PFSK-1 (cell line): ENCODE measurements around the gene ACOXL.

Experiments
- POLR2AphosphoS5 ChIP-seq: IDR thresholded peaks from 2 replicates; pipeline ENCODE4 v1.6.1; 2012; ENCODE audit warnings: low read depth, mild to moderate bottlenecking, control low read depth, low read length, moderate library complexity
- SIN3A ChIP-seq: IDR thresholded peaks from 2 replicates; pipeline ENCODE4 v1.6.1; 2012; ENCODE audit warnings: mild to moderate bottlenecking, low read length, moderate library complexity, borderline replicate concordance; ENCODE audit not compliant: insufficient read depth
- TAF1 ChIP-seq: IDR thresholded peaks from 2 replicates; pipeline ENCODE4 v1.6.1; 2012; ENCODE audit warnings: low read length, control low read depth, borderline replicate concordance; ENCODE audit not compliant: insufficient read depth
- TF ChIP-seq, protein P1 (sequence below), 2 experiments: IDR thresholded peaks; 2 replicates each; pipeline versions ENCODE4 v1.6.1 to v1.8.0; 2011 to 2012; ENCODE audit warnings: low read depth in 2 of 2, low read length in 2 of 2, control low read depth in 1 of 2, inconsistent platforms in 1 of 2, mild to moderate bottlenecking in 1 of 2, moderate library complexity in 1 of 2; ENCODE audit not compliant: insufficient read depth in 1 of 2

DNA sequence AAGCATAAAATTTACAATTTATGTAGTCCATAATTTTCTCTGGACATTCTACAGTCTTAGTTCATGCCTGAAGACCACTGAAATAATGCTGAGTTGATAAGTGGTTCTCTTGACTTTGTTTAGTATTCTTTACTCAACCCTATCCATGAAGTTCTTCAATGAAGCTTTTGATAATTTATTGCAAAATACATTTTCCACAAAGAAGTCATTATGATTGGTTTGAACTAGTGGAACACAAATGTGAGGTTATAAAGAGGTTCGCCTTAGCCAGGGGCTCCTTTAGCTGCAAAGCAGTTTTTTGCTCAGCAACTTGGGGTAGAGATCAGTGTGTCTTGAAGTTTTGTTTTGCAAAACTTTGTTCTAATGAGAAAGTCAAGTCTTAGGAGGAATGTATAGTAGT is 394.2 kb downstream of the ACOXL start:
- TF ChIP-seq, protein P1, sequence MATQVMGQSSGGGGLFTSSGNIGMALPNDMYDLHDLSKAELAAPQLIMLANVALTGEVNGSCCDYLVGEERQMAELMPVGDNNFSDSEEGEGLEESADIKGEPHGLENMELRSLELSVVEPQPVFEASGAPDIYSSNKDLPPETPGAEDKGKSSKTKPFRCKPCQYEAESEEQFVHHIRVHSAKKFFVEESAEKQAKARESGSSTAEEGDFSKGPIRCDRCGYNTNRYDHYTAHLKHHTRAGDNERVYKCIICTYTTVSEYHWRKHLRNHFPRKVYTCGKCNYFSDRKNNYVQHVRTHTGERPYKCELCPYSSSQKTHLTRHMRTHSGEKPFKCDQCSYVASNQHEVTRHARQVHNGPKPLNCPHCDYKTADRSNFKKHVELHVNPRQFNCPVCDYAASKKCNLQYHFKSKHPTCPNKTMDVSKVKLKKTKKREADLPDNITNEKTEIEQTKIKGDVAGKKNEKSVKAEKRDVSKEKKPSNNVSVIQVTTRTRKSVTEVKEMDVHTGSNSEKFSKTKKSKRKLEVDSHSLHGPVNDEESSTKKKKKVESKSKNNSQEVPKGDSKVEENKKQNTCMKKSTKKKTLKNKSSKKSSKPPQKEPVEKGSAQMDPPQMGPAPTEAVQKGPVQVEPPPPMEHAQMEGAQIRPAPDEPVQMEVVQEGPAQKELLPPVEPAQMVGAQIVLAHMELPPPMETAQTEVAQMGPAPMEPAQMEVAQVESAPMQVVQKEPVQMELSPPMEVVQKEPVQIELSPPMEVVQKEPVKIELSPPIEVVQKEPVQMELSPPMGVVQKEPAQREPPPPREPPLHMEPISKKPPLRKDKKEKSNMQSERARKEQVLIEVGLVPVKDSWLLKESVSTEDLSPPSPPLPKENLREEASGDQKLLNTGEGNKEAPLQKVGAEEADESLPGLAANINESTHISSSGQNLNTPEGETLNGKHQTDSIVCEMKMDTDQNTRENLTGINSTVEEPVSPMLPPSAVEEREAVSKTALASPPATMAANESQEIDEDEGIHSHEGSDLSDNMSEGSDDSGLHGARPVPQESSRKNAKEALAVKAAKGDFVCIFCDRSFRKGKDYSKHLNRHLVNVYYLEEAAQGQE (IDR thresholded peaks at IDR 0.05; ENCODE audit: insufficient read depth in 1 of 2, low read depth in 2 of 2, low read length in 2 of 2), result no peak
- no peak for TF ChIP-seq TAF1
- TF ChIP-seq POLR2AphosphoS5, result no peak
- TF ChIP-seq SIN3A, result no peak
